DLD1 (cell line): ENCODE results near the gene OR7A10.
"Not testable (repeated sequence)": the region's sequence is repeated elsewhere in the genome, so short reads cannot be mapped to it uniquely, and the experiment has no call there.

Experiments used
- in situ Hi-C: cut with HindIII; loops from 2 replicates; pipeline ENCODE4 v1.10.0; 2017; ENCODE audit warnings: low sequenced_read_pairs

The OR7A10 gene

DNA sequence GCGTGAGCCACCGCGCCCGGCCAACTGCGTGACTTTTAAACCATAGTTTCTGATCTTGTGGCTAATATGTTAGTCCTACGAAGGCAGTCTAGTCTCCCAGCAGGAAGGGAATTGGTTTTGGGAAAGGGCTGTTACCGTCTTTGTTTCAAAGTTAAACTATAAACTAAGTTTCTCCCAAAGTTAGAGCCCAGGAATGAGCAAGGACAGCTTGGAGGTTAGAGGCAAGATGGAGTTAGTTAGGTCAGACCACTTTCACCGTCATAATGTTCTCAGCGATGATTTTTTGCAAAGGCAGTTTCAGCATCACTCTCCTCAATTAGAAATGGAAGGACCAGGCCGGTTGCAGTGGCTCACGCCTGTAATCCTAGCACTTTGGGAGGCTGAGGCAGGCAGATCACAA lies 52.7 kb downstream of the OR7A10 start:
- in situ Hi-C loops = no loop called here

- in situ Hi-C loops = no loop called here
These were observed 53.5 kb downstream of the OR7A10 start for GRCh38 chr19:14795078-14795721.

GRCh38 chr19:14792250-14792649 lies 56.5 kb downstream of the OR7A10 start:
- in situ Hi-C loops = not testable (repeated sequence)
